GM18499 (cell line): ENCODE measurements around the gene BCL2L1.
"Not testable (repeated sequence)": the region's sequence is repeated elsewhere in the genome, so short reads cannot be mapped to it uniquely, and the experiment has no call there.

ENCODE experiments used
- ATAC-seq: cut with Tn5 transposase; IDR thresholded peaks from one replicate; pipeline ENCODE4 v1.9.1; 2021; ENCODE audit warnings: moderate number of reproducible peaks; ENCODE audit not compliant: insufficient read depth, unreplicated experiment

The BCL2L1 gene

GRCh38 chr20:31722257-31723068 is at the start of gene BCL2L1:
Gene BCL2L1 (minus strand): TSS chr20:31722868. CDS start chr20:31722218, 650 bp downstream.
- no peak for ATAC-seq

GRCh38 chr20:31770243-31770642 is 47.6 kb upstream of the BCL2L1 start:
- no peak for ATAC-seq

- ATAC-seq, result no peak
These were observed 47.0 kb upstream of the BCL2L1 start for GRCh38 chr20:31769681-31770080.

- no peak for ATAC-seq
These were observed 45.1 kb upstream of the BCL2L1 start for GRCh38 chr20:31767805-31768204.

- no peak for ATAC-seq
These were observed 42.1 kb upstream of the BCL2L1 start for GRCh38 chr20:31764641-31765305.

GRCh38 chr20:31760519-31761240 is 38.0 kb upstream of the BCL2L1 start:
- no peak for ATAC-seq

- no peak for ATAC-seq
These were observed 37.3 kb upstream of the BCL2L1 start for GRCh38 chr20:31759836-31760518.

GRCh38 chr20:31758991-31759390 is 36.3 kb upstream of the BCL2L1 start:
- no peak for ATAC-seq

- no peak for ATAC-seq
These were observed 35.9 kb upstream of the BCL2L1 start for GRCh38 chr20:31758521-31758920.

- ATAC-seq, result no peak
These were observed 34.6 kb upstream of the BCL2L1 start for GRCh38 chr20:31757254-31757653.

- no peak for ATAC-seq
These were observed 28.5 kb upstream of the BCL2L1 start for GRCh38 chr20:31751126-31751525.

GRCh38 chr20:31749223-31749622 is 26.6 kb upstream of the BCL2L1 start:
- ATAC-seq, result no peak

- no peak for ATAC-seq
These were observed 25.0 kb upstream of the BCL2L1 start for GRCh38 chr20:31747640-31748039.

GRCh38 chr20:31747028-31747427 is 24.4 kb upstream of the BCL2L1 start:
- ATAC-seq, result not testable (repeated sequence)

- no peak for ATAC-seq
These were observed 23.6 kb upstream of the BCL2L1 start for GRCh38 chr20:31746068-31746878.

- ATAC-seq, result no peak
These were observed 18.1 kb upstream of the BCL2L1 start for GRCh38 chr20:31740656-31741323.

GRCh38 chr20:31740208-31740607 is 17.5 kb upstream of the BCL2L1 start:
- no peak for ATAC-seq

GRCh38 chr20:31739550-31739977 is 16.9 kb upstream of the BCL2L1 start:
- ATAC-seq, result no peak
